H1 (cell line): Measurements from ENCODE around the gene C7orf57. TPM values are rescaled to one million over a fixed set of nuclear protein-coding genes. Genes with fewer than 3 reads are reported as not detected.

Experiments used
- CTCF ChIA-PET: fragments of 300-600 bp; sonication (Branson Sonifier 250); formaldehyde crosslinking; loops from one replicate; lab custom pipeline; 2021; ENCODE audit not compliant: partially characterized antibody; lab: Charles Lee
- POLR2A ChIA-PET: fragments of 300-600 bp; sonication (Branson Sonifier 250); formaldehyde crosslinking; loops from one replicate; lab custom pipeline; 2021; ENCODE audit warnings: inconsistent platforms; ENCODE audit not compliant: partially characterized antibody; lab: Charles Lee
- DNase-seq, 2 experiments: peaks; one replicate each; pipeline versions ENCODE4 v3.0.0 to v3.0.0-alpha.2; 2010 to 2022; ENCODE audit warnings: low spot score in 2 of 2, low read depth in 1 of 2, mixed read lengths in 1 of 2
- FAIRE-seq: peaks from 2 replicates; lab custom pipeline; 2011; peaks lifted over from hg19 to GRCh38; lab: Jason Lieb, UNC
- H2AFZ ChIP-seq: 2 replicates; pipeline ENCODE4 v1.8.1; 2012; ENCODE audit warnings: low read length, inconsistent platforms
- H2AK5ac ChIP-seq: 2 replicates; pipeline ENCODE4 v1.6.1; 2013; ENCODE audit warnings: low read depth, low read length
- H2BK120ac ChIP-seq: replicated peaks from 2 replicates; pipeline ENCODE3; 2013; ENCODE audit warnings: low read depth, low read length, inconsistent platforms
- H2BK12ac ChIP-seq: 2 replicates; pipeline ENCODE4 v1.6.1; 2013; ENCODE audit warnings: low read depth, low read length
- H2BK15ac ChIP-seq: 2 replicates; pipeline ENCODE4 v1.6.1; 2013; ENCODE audit warnings: low read length
- H2BK20ac ChIP-seq: 2 replicates; pipeline ENCODE4 v1.6.1; 2013; ENCODE audit warnings: low read length
- H2BK5ac ChIP-seq: 2 replicates; pipeline ENCODE4 v1.6.1; 2013; ENCODE audit warnings: low read depth, low read length
- H3K14ac ChIP-seq: 2 replicates; pipeline ENCODE4 v1.6.1; 2013; ENCODE audit warnings: inconsistent platforms; ENCODE audit not compliant: insufficient read length
- H3K18ac ChIP-seq: 2 replicates; pipeline ENCODE4 v1.6.1; 2013; ENCODE audit warnings: low read length; ENCODE audit errors: extremely low read depth
- H3K23ac ChIP-seq: 2 replicates; pipeline ENCODE4 v1.6.1; 2013; ENCODE audit warnings: inconsistent platforms; ENCODE audit not compliant: insufficient read length
- H3K23me2 ChIP-seq: 2 replicates; pipeline ENCODE4 v1.6.1; 2013; ENCODE audit warnings: low read depth, low read length
- H3K27ac ChIP-seq: 2 replicates; pipeline ENCODE4 v1.6.1; 2011; ENCODE audit warnings: low read depth, low read length, inconsistent platforms
- H3K27me3 ChIP-seq, 4 experiments: replicated peaks in 1 of 4; 1 replicate in 1 of 4; 2 replicates in 3 of 4; pipeline versions ENCODE4 v1.6.1 to v1.8.1; 2011 to 2013; ENCODE audit warnings: low read length in 3 of 4, mild to moderate bottlenecking in 3 of 4, inconsistent platforms in 2 of 4, mixed read lengths in 2 of 4, moderate library complexity in 1 of 4; ENCODE audit not compliant: control insufficient read depth in 3 of 4, insufficient read depth in 3 of 4; ENCODE audit errors: extremely low read depth in 1 of 4
- H3K36me3 ChIP-seq, 4 experiments: 2 replicates each; pipeline versions ENCODE4 v1.6.1 to v1.8.1; 2011 to 2013; ENCODE audit warnings: mild to moderate bottlenecking in 4 of 4, low read length in 3 of 4, moderate library complexity in 2 of 4, control low read depth in 1 of 4, inconsistent platforms in 1 of 4; ENCODE audit not compliant: insufficient read depth in 4 of 4, control insufficient read depth in 2 of 4
- H3K4ac ChIP-seq: replicated peaks from 2 replicates; pipeline ENCODE3; 2013; ENCODE audit warnings: low read length, low read depth, mixed read lengths, inconsistent platforms; ENCODE audit not compliant: insufficient read length
- H3K4me1 ChIP-seq, 4 experiments: replicated peaks in 1 of 4; 1 replicate in 1 of 4; 2 replicates in 3 of 4; pipeline versions ENCODE4 v1.6.1 to v1.8.1; 2011 to 2013; ENCODE audit warnings: low read length in 3 of 4, inconsistent platforms in 2 of 4, mixed read lengths in 1 of 4; ENCODE audit not compliant: insufficient read depth in 4 of 4, control insufficient read depth in 3 of 4
- H3K4me2 ChIP-seq, 2 experiments: 2 replicates each; pipeline versions ENCODE4 v1.6.1 to v1.8.1; 2011 to 2013; ENCODE audit warnings: low read depth in 2 of 2, low read length in 2 of 2, control low read depth in 1 of 2, inconsistent platforms in 1 of 2, mild to moderate bottlenecking in 1 of 2; ENCODE audit not compliant: insufficient read depth in 1 of 2
- H3K4me3 ChIP-seq, 4 experiments: fragments of 200-600, 300-600 bp in 1 of 4; sonication (generic), shearing (Covaris generic), sonication (Bioruptor Twin) in 1 of 4; 2 replicates each; pipeline versions ENCODE4 v1.5.1 to v1.8.1; 2011 to 2016; ENCODE audit warnings: low read length in 4 of 4, low read depth in 3 of 4, control low read depth in 2 of 4, inconsistent platforms in 2 of 4, mild to moderate bottlenecking in 2 of 4, mixed read lengths in 1 of 4, moderate library complexity in 1 of 4; ENCODE audit not compliant: insufficient read depth in 2 of 4; ENCODE audit errors: extremely low read depth in 1 of 4
- H3K56ac ChIP-seq: replicated peaks from 2 replicates; pipeline ENCODE3; 2013; ENCODE audit warnings: low read depth, mild to moderate bottlenecking, mixed read lengths, low read length, inconsistent platforms; ENCODE audit not compliant: insufficient read length
- H3K79me1 ChIP-seq: 2 replicates; pipeline ENCODE4 v1.6.1; 2013; ENCODE audit warnings: low read depth, low read length, control low read depth
- H3K79me2 ChIP-seq, 2 experiments: 2 replicates each; pipeline versions ENCODE4 v1.6.1 to v1.8.1; 2012 to 2013; ENCODE audit warnings: low read length in 2 of 2, mild to moderate bottlenecking in 2 of 2, inconsistent platforms in 1 of 2; ENCODE audit not compliant: insufficient read depth in 2 of 2, control insufficient read depth in 1 of 2
- H3K9ac ChIP-seq, 4 experiments: replicated peaks in 1 of 4; 1 replicate in 1 of 4; 2 replicates in 3 of 4; pipeline versions ENCODE4 v1.6.1 to v1.8.1; 2011 to 2013; ENCODE audit warnings: low read depth in 3 of 4, low read length in 3 of 4, control low read depth in 2 of 4, mild to moderate bottlenecking in 2 of 4, moderate library complexity in 2 of 4, inconsistent platforms in 1 of 4; ENCODE audit errors: extremely low read depth in 1 of 4
- H3K9me3 ChIP-seq, 2 experiments: 2 replicates each; pipeline versions ENCODE4 v1.6.1 to v1.8.1; 2012 to 2013; ENCODE audit warnings: mild to moderate bottlenecking in 2 of 2, moderate library complexity in 2 of 2, control low read depth in 1 of 2, inconsistent platforms in 1 of 2, low read depth in 1 of 2, low read length in 1 of 2, mixed read lengths in 1 of 2; ENCODE audit not compliant: insufficient read depth in 2 of 2
- H4K20me1 ChIP-seq, 2 experiments: replicated peaks in 1 of 2; 2 replicates each; pipeline versions ENCODE3 to v1.8.1; 2011 to 2013; ENCODE audit warnings: inconsistent platforms in 2 of 2, low read length in 2 of 2, mild to moderate bottlenecking in 1 of 2; ENCODE audit not compliant: insufficient read depth in 2 of 2, control insufficient read depth in 1 of 2
- H4K5ac ChIP-seq: 2 replicates; pipeline ENCODE4 v1.6.1; 2013; ENCODE audit warnings: low read length, low read depth, mixed read lengths, inconsistent platforms; ENCODE audit not compliant: insufficient read length
- H4K8ac ChIP-seq: 2 replicates; pipeline ENCODE4 v1.8.0; 2013; ENCODE audit warnings: mild to moderate bottlenecking, moderate library complexity, low read length, inconsistent platforms; ENCODE audit not compliant: insufficient read depth; ENCODE audit errors: extremely low read depth
- H4K91ac ChIP-seq: replicated peaks from 2 replicates; pipeline ENCODE3; 2013; ENCODE audit warnings: low read length, mixed read lengths, inconsistent platforms; ENCODE audit not compliant: insufficient read length
- BCL11A ChIP-seq, 2 experiments: IDR thresholded peaks; one replicate each; pipeline ENCODE4 v1.6.1; 2011; ENCODE audit warnings: low read depth in 2 of 2, low read length in 2 of 2, mild to moderate bottlenecking in 2 of 2
- CHD2 ChIP-seq: IDR thresholded peaks from 2 replicates; pipeline ENCODE4 v1.6.1; 2012; ENCODE audit warnings: low read length, improper control_type of control experiment
- FOSL1 ChIP-seq: IDR thresholded peaks from 2 replicates; pipeline ENCODE4 v1.6.1; 2011; ENCODE audit warnings: mild to moderate bottlenecking, low read depth, low read length, moderate library complexity; ENCODE audit not compliant: insufficient read depth
- HDAC2 ChIP-seq, 2 experiments: fragments of 300-600 bp in 1 of 2; sonication (generic) in 1 of 2; IDR thresholded peaks; 2 replicates each; pipeline ENCODE4 v1.6.1; 2011 to 2012; ENCODE audit warnings: low read depth in 2 of 2, low read length in 2 of 2, mild to moderate bottlenecking in 2 of 2, moderate library complexity in 2 of 2, borderline replicate concordance in 1 of 2, inconsistent platforms in 1 of 2
- KDM1A ChIP-seq: fragments of 200-600, 300-600 bp; sonication (generic); IDR thresholded peaks from 2 replicates; pipeline ENCODE4 v1.7.1; 2016; ENCODE audit warnings: mild to moderate bottlenecking, low read length, borderline replicate concordance
- POLR2A ChIP-seq, 2 experiments: IDR thresholded peaks; 1 replicate in 1 of 2; 2 replicates in 1 of 2; pipeline ENCODE4 v1.6.1; 2011; ENCODE audit warnings: low read depth in 2 of 2, low read length in 2 of 2, mild to moderate bottlenecking in 2 of 2; ENCODE audit errors: control extremely low read depth in 1 of 2
- RFX5 ChIP-seq: IDR thresholded peaks from 2 replicates; pipeline ENCODE4 v1.6.1; 2011; ENCODE audit warnings: low read depth, low read length, improper control_type of control experiment, borderline replicate concordance
- SAP30 ChIP-seq: fragments of 300-600 bp; sonication (generic); IDR thresholded peaks from 2 replicates; pipeline ENCODE4 v1.7.1; 2012; ENCODE audit warnings: low read length, moderate library complexity, mild to moderate bottlenecking, inconsistent platforms; ENCODE audit not compliant: insufficient read depth, insufficient replicate concordance
- ZNF274 ChIP-seq: IDR thresholded peaks from 2 replicates; pipeline ENCODE4 v1.7.0; 2012; ENCODE audit warnings: low read length, borderline replicate concordance; ENCODE audit errors: extremely low read depth
- WGBS, 2 experiments: shearing (Covaris generic) in 1 of 2; methylation state at CpG; one replicate each; pipeline versions ENCODE4 v1.1.6 to v1.1.7; 2013 to 2015; ENCODE audit warnings: low lambda C conversion rate in 2 of 2, mixed read lengths in 2 of 2, inconsistent platforms in 1 of 2, low coverage in 1 of 2, missing lambda C conversion rate in 1 of 2; ENCODE audit not compliant: insufficient replicate concordance in 2 of 2, insufficient coverage in 1 of 2, insufficient read length in 1 of 2; ENCODE audit errors: extremely low coverage in 1 of 2, missing lambda C conversion rate in 1 of 2; 5-methylcytosine and 5-hydroxymethylcytosine counted together
- polyA plus RNA-seq, 7 experiments: library from polyadenylated mRNA; depleted of rRNA in 3 of 7; stranded (reverse) in 5 of 7; unstranded in 2 of 7; fragments of >200 nt in 5 of 7; fragments of 200-250 nt in 2 of 7; gene quantifications; 1 replicate in 5 of 7; 2 replicates in 1 of 7; 4 replicates in 1 of 7; pipeline versions ENCODE4 v1.2.1 to v1.2.3, GENCODE V29; 2011 to 2013; ENCODE audit warnings: missing spikeins in 2 of 7, mixed read lengths in 2 of 7
- total RNA-seq: library from RNA; stranded (reverse); fragmentation: NEBNext Ultra II Directional; extraction: Animal tissue kit (Norgen Biotek cat#: 25700); gene quantifications from 2 replicates; pipeline ENCODE4 v1.2.1, GENCODE V29; 2021

C7orf57 gene
- total and polyA plus RNA-seq, 2 of the 8 experiments (the other 6 are each of a cell fraction or from before 2014, with no cell fraction given) = 0.08 to 0.56 TPM

GRCh38 chr7:48097521-48098231 lies 62.3 kb downstream of the C7orf57 start:
- no peak overlapping the region for H3K4ac ChIP-seq
- 72% methylated on average over 6 of the region's 6 CpGs; no CpG with 5 or more reads in 1 of the 2 experiments for WGBS, 2 experiments
- H3K27ac ChIP-seq = no peak overlapping the region
- H4K20me1 ChIP-seq = peaks cover 0 to 2% of the 10 kb centered on the region in 2 experiments
- H3K4me2 ChIP-seq = no peak overlapping the region
- TF ChIP-seq RFX5 (no peak), POLR2A (IDR thresholded peaks at IDR 0.05; ENCODE audit: control extremely low read depth in 1 of 2, low read depth in 2 of 2, low read length in 2 of 2) (no peak), SAP30 (no peak), BCL11A (IDR thresholded peaks at IDR 0.05; ENCODE audit: low read depth in 2 of 2, low read length in 2 of 2) (no peak), KDM1A (no peak), HDAC2 (IDR thresholded peaks at IDR 0.05; ENCODE audit: borderline replicate concordance in 1 of 2, low read depth in 2 of 2, low read length in 2 of 2) (no peak), FOSL1 (no peak), CHD2 (no peak), ZNF274 (no peak)
- peaks cover 19 to 91% (median 48%) of the 10 kb centered on the region in 4 experiments; a peak in 7 of 8 replicates for H3K36me3 ChIP-seq
- H3K14ac ChIP-seq = no peak overlapping the region
- no peak overlapping the region for H2BK12ac ChIP-seq
- DNase-seq (no peak), FAIRE-seq (no peak)
- no peak overlapping the region for H2BK15ac ChIP-seq
- ChIA-PET POLR2A (interaction anchor here (2.0 kb wide), 1 partner anchor 8 kb away, joined by 10 read pairs; the partner anchor contains the start of gene UPP1), CTCF (interaction anchor here (1.5 kb wide), 1 partner anchor 13 kb away, joined by 4 read pairs; no protein-coding TSS in a partner anchor)
- H3K56ac ChIP-seq = no peak overlapping the region
- no peak overlapping the region for H2BK120ac ChIP-seq
- H2BK20ac ChIP-seq = no peak overlapping the region
- H3K18ac ChIP-seq = no peak overlapping the region
- H3K23me2 ChIP-seq = no peaks in the 10 kb centered on the region
- 0 out of 4 replicates have a peak, but pooled peaks cover 0 to 4% of the 10 kb centered on the region in 2 experiments for H3K79me2 ChIP-seq
- H4K91ac ChIP-seq = no peak overlapping the region
- H4K8ac ChIP-seq = no peak overlapping the region
- H3K9me3 ChIP-seq = no peaks in the 10 kb centered on the region
- no peak overlapping the region for H4K5ac ChIP-seq
- H3K79me1 ChIP-seq = no peaks in the 10 kb centered on the region; the same call in 1 of the 2 replicates
- H2AK5ac ChIP-seq = no peak overlapping the region
- H3K23ac ChIP-seq = no peak overlapping the region
- no peak overlapping the region for H3K9ac ChIP-seq
- H3K4me3 ChIP-seq = no peak overlapping the region
- H3K27me3 ChIP-seq = no peaks in the 10 kb centered on the region
- no peak overlapping the region for H2BK5ac ChIP-seq
- no peaks in the 10 kb centered on the region for H3K4me1 ChIP-seq
- H2AFZ ChIP-seq = no peak overlapping the region
